GM21423 (cell line): Measurements from ENCODE around the gene SEZ6L2.
"Not testable (repeated sequence)": the region's sequence is repeated elsewhere in the genome, so short reads cannot be mapped to it uniquely, and the experiment has no call there.

ENCODE experiments used
- ATAC-seq: cut with Tn5 transposase; IDR thresholded peaks from one replicate; pipeline ENCODE4 v1.9.1; 2021; ENCODE audit warnings: mild to moderate bottlenecking, moderate library complexity; ENCODE audit not compliant: unreplicated experiment

Gene SEZ6L2

DNA sequence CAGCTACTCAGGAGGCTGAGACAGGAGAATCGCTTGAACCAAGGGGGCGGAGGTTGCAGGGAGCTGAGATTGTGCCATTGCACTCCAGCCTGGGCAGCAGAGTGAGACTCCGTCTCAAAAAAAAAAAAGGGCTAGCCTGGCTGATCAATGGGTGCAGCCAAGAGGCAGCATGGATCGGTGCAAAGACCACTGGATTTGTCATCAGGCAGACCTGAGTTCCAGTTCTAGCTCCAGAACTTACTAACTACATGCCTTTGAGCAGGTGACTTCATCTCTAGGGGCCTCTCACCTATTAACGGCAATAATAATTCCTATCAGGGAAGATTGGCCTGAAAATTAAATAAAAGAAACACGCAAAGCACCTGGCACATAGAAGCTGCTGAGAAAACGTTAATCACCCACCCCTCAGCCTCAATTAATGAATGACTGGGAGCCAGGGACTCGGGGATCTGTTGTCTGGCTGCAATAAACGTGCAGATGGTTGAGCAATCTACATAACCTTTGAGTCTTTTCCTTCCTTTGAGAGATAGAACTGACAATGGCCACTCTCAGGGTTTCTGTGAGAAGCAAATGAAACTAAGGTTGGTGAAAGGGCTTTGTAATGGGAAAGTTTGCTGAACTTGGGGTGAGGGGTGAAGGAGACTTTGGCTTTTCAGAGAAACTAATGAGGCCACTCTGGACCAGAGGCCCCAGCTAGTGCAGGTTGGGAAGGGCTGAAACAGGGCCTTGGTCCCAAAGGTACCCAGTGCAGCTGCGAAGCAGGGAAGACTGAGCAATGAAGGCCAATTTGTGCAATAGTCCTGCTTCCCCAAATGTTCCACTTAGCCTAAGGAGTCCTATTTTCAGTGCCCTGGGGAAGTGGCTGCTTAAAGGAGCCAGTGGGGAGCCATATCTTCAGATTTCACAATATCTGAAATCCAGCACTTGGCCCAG, 7.6 kb downstream of the SEZ6L2 start:
- ATAC-seq, result no peak

DNA sequence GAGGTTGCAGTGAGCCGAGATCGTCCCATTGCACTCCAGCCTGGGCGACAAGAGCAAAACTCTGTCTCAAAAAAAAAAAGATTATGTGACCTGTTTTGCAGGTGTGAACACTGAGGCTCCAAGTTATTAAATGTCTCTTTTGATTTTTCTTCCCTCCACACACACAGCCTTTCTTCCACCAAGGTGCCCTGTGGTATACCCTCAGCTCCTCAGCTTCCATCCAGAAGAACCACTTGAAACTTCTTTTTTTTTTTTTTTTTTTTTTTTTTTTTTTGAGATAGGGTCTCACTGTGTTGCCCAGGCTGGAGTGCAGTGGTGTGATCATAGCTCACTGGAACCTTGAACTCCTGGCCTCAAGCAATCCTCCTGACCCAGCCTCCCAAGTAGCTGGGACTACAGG, 10.0 kb downstream of the SEZ6L2 start:
- not testable (repeated sequence) for ATAC-seq

DNA sequence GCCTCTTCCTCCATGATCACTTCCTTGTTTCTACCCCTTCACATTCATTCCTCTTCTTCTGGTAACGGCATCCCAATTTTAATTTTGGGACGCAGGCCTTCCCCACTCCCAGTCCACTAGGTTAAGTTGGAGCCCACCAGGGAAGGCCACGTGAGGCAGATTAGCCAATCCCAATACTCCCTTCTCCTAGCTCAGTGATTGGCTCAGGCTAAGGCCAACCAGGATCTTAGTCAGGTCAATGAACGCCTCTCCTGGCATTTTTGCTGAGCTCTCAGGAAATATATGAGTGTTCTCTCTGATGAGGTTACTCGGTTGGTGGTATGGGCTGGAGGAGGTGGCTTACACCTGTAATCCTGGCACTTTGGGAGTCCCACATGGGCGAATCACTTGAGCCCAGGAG, 15.4 kb downstream of the SEZ6L2 start:
- no peak for ATAC-seq

DNA sequence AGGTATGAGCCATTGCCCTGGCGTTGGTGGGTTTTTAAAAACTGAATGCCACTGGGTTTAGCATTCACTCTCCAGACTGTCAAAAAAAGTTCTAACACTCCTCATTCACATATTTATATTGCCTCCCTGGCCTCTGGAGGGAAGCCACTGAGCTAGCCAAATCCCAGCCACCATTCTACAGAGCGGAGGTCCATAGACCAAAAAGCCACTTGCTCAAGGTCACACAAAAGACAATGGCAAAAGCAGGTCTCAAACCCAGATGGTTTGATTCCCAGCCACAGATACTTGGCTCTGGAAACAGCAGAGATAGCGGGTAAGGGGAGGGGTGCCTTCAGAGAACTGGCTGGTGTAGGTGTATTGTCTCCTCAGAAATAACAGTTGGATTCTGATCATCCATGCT, 18.3 kb downstream of the SEZ6L2 start:
- ATAC-seq, result no peak

DNA sequence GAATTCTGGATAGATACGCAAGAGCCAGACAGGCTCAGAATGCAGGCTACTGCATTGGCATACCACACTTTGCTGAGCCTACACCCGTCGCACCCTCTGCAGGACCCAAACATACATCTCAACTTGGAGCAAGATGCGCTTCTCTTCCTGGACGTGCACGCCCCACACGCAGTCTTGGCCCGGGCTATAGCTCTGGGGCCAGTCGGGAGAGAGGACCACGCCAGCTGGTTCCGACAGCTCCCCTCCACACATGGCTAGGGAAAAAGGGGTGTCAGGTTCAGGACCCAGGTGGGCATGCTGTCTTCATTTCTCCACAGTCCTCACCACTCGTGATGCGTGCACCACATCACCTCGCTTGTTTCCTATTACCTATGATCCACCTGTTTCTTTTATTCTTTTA, 21.2 kb downstream of the SEZ6L2 start:
- no peak for ATAC-seq

DNA sequence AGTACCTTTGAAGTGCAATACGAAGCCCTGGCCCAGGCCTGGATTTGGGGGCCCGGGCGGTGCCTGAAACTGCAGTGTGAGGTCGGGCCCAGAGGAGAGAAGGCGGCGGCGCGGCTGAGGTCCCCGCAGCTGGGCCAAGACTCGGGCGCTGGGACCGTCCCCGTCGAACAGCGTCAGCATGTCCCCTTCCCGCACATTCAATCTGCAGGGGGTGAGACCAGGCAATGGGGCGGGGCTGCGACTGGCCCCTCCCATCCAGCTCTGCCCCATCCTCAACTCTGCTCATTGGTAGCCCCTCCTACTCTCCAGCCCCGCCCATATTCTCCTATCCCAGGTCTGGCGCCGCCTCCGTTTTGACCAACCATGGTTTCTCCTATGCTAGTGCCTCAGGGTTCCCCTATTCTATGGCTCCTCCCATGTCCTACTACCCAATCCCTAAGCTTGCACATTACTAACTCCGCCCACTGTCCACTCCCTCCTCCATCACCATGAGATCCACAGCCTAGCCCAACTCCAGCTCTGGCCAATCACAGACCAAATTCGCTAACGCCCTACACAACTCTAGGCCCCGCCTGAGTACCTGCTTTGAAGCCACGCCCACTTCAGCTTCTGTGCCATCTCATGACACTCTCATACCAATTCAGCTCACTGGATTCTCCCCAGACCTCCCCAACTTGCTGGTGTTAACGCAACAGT, 21.9 kb downstream of the SEZ6L2 start:
- ATAC-seq, result no peak

DNA sequence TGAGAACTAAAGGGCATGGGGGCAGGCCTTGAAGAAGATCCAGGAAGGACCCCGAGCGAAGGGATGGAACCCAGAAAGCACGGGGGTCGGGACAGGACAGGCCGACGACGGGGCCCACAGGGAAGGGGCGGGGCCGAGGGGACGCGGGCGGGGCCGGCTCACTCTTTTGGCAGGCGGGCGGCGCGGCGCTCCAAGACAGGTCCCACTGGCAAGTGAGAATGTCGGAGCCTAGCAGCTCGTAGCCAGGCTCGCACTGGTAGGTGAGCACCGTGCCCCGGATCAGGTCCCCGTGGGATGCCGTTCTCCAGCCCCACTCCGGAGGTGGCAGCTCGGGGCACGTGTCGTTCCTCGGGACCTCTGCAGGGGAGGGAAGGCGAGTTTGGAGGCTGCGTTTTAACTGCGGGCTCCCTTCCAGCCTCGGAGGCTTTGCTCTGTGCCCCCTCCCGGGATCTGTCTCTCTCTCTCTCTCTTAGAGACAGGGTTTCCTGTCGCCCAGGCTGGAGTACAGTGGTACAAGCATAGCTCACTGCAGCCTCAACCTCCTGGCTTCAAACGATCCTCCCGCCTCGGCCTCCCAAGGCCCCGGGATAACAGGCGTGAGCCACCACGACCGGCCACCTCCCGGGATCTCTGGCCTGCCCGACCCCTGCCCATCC, 22.6 kb downstream of the SEZ6L2 start:
- ATAC-seq, result no peak

DNA sequence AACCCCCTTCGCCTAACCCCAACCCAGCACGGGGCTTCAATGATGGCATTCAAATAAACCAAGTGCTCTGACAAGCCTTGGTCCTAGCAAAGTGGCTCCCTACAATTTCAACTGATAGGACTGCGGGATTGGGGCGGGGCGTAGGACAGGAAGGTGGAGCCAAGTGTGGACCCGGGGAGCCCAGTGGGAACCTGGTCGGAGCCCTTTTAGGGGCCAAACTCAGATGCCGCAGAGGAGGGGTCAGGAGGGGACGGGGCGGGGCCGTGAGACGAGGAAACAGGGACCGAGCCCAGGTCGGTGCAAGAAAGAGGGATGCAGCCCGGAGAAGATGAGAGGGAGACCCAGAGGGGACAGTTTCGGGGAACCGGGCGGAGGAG, 23.1 kb downstream of the SEZ6L2 start:
- ATAC-seq, result no peak

DNA sequence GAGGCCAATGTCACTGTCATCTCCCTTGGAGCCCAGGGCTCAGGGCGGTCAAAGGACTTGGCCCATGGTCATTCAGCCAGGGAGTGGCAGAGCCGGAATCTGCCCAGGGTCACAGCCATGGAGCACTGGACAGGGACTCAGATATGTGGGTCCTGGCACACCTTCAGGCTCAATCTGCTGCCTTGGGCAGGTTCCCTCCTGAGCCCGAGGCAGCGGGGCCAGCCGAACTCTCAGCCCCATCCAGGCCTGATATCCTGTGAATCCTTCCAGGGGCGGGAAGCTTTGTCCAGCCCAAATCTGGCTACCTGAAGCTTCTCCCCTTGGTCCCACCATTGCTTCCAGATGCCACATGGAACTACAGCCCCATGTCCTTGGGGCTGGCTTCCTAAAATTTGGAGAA, 24.1 kb downstream of the SEZ6L2 start:
- ATAC-seq, result no peak

DNA sequence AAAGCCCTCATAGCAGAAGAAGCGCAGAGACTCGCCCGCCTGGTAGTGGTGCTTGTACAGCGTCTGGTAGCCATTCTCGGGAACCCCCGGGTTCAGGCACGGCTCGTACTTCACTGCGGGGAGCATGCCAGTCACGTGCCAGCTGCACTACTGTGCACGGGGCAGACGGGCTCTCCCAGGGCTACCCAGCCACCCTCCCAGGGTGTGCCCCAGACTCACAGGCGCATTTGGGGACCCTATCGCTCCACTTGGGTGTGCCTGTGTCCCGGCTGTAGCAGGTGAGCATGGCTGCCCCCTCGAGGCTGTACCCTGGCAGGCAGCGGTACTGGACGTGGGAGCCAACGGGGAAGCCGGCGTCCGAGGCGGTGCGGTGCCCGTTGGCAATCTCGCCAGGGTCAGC, 26.0 kb downstream of the SEZ6L2 start:
- no peak for ATAC-seq

DNA sequence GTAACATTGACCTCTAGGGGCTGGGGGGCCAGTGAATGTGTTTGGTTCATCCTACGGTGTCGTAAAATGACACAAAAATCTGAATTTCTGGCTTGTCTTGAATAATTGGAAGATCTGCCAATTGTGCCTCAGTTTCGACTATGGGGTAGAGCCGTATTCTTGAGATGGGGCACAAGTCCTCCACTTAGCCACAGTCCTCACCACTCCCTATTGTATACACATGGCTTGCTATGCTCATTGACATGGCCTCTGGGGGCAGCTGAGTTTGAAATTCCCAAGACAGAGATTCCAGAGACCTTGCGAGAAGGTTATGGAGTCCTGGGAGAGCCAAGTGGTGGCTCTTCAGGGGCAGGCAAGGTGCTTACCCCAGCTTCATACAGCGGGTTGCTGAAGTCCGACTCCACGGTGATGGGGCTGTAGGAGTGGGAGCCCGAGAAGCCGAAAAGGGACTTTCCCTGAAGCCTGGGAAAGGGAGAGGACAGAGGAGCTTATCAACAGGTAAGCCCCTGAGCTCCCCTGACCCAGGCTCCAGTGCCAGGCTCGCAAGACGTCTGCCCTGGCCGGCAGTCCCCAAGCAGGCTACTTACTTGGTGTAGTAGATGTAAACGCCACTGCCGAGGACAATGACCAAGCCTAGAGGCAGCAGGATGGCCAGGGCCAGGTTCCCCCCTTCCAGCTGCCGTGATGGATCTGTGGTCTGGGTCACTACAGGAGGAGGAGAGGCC, 27.4 kb downstream of the SEZ6L2 start:
- ATAC-seq, result no peak

DNA sequence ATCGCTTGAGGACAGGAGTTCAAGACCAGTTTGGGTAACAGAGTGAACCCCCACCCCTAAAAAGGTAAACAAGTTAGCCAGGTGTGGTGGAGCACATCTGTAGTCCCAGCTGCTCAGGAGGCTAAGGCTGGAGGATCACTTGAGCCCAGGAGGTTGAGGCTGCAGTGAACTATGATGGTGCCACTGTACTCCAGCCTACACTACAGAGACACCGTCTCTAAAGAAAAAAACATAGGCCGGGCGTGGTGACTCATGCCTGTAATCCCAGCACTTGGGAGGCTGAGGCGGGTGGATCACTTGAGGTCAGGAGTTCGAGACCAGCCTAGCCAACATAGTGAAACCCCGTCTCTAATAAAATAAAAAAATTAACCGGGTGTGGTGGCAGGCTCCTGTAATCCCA, 30.3 kb downstream of the SEZ6L2 start:
- not testable (repeated sequence) for ATAC-seq

DNA sequence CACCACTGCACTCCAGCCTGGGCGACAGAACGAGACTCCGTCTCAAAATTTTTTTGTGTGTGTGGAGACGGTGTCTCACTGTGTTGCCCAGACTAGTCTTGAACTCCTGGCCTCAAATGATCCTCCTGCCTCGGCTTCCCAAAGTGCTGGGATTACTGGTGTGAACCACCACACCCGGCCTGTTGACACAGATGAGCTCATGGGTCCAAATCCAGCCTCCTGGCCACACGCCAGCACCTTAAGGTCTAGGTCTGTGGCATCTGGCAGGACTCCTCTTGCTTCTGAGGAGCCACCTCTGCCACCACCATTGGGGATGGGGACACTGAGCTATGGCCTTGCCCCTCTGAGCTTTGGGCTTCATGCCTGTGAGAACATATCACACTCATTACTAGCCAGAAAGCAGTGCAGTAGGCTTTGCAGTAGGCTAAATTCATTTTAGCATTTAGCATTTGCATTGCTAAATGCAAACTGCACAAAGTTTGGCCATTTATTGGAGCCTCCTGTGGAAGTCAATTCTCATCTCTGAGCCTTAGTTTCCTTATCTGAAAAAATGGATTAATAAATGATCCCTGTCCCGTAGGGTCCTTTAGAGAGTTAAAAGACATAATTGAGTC, 30.8 kb downstream of the SEZ6L2 start:
- ATAC-seq, result no peak

DNA sequence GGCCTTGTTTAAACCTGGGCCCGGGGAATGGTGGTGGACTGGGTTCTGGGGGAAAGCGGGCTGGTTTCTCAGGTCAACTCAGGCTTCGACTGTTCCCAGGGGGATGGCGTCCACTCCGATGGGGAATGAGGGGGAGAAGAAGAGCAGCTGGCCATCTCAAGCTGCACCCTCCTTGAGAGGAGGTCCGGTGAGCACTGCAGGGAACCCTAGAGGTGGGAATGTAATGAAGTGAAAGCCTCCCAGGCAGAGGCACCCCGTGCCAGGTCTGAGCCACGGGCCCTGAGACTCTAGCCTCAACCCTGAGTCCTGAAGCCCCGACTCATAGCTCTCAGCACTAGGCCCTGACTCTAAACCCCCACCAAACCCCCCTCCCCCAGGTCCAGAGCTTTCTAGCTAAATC, 35.1 kb downstream of the SEZ6L2 start:
- ATAC-seq, result no peak

DNA sequence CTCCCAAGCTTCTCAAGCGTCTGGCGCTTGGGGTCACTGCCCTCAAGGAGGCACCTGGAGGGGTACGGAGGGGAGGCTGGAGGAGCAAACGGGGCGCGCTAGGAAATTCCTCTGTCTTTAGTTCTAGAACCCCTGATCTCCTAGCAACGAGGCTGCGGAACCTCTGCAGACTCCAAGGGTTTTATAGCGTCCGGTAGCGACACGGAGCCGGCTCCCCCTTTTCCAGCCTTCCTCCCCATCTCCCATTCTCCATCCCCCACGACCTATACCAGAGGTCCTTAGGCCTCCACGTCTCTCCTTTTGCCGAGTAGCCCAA, 35.7 kb downstream of the SEZ6L2 start:
- ATAC-seq, result no peak

DNA sequence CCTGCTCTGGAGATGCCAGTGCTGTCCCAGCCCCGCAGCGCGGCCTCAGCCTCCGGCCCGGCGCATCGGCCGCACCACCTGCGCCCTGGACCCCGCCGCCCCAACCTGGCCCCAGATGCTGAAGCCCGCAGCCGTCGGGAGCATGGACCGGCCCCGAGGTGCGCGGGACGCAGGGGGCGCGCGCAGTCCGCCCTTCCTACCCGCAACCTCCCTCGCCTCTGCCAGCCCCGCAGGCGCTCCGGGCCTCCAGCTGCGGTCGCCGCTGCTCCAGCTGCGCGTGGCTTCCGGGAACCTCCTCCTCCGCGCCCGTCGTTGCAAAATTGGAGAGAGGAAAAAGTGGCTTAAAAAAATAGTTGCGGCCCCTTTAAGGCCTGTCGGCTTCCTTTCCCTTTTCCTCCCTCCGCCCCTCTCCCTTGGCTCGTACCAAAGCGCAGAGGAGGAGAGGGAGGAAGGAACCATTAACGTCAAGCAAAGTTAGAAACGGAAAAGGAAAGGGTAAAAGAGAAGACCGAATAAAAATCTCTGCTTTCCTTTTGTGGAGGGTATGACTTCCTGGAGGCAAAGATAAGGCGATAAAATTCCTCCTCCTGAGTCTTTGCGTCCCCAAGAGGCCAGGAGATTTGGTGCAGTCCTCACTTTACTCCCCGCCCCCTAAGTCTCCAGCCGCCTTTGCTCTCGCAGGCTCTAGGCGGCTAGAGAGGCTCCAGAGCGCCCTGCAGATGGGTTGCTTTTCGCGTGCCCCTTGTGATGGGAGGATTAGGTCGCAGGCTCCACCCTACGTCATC, 36.3 kb downstream of the SEZ6L2 start, which contains the start of gene CDIPT:
CDIPT (minus strand) TSS at position 343 of the 785 bp plus-strand sequence. CDS start 369 bp downstream, outside the sequence.
- peak; percentile 94 for ATAC-seq

DNA sequence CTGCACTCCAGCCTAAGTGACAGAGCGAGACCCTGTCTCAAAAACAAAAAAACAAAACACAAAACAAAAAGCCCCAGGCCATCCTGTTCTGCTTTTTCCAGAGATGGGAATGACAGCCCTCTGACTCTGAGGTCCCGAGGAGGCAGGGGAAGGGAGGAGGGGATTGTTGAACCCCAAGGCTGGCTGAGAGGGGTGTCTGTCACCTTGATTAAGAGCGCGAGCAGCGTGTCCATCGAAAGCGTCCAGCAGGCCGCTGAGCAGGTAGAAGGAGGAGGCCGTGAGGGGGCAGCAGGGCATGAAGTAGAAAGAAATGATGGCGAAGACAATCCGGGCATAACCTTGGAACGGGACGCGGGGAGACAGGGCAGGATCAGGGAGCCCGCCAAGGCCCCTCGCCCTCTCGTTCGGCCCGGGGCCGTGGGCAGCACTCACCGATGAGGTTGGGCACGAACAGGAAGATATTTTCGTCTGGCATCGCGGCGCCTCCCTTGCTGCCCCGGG, 36.9 kb downstream of the SEZ6L2 start:
- ATAC-seq, result peak; percentile 4

DNA sequence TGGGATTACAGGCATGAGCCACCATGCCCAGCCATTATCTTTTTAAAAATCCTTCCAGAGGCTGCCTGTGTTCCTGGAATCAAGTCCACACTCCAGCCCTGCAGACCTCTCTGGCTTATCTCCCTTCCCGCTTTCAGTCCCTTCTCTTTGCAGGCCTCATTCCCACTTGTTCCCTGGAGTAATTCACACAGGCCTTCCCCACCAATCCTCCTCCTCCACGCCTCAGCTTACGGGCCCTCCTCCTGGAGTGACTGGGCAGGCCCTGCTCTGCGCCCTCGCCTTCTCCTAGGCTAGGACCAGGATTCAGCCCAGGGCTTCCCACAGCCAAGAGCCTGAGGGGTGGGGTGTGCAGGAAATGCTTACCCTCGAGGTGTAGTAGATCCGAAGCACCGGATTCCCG, 39.1 kb downstream of the SEZ6L2 start:
- no peak for ATAC-seq

DNA sequence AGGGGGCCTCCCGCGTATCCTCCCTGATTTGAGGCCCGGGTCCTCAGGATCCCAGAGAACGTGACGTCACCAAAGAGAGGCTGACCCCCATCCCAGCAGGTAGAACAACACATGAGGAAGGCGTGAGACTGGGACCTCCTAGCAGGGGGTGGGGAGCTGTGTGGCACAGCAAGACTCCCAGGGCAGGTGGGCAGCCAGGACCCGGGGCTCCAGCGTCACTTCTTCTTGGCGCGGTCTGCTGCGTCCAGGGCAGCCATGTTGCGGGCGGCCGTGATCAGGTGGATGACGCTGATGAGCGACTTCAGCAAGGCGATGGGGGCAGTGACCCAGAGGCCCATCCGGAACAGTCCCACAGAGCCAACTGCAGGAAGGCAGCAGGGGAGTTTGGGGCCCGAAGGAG, 40.4 kb downstream of the SEZ6L2 start:
- ATAC-seq, result no peak
